Superior temporal gyrus (tissue), 1 donor: ENCODE data around the gene LIMS1.
"Not testable (repeated sequence)": the region's sequence is repeated elsewhere in the genome, so short reads cannot be mapped to it uniquely, and the experiment has no call there.

Experiments used
- DNase-seq: peaks from one replicate; pipeline ENCODE4 v3.0.0-alpha.2; 2016; ENCODE audit errors: extremely low spot score

The LIMS1 gene

GRCh38 chr2:108664089-108664488, 129.8 kb downstream of the LIMS1 start:
- DNase-seq, result not testable (repeated sequence)

- DNase-seq, result not testable (repeated sequence)
Measured at GRCh38 chr2:108664979-108665378, 130.7 kb downstream of the LIMS1 start.

GRCh38 chr2:108665975-108666374, 131.7 kb downstream of the LIMS1 start:
- not testable (repeated sequence) for DNase-seq

- DNase-seq, result not testable (repeated sequence)
Measured at GRCh38 chr2:108667140-108667539, 132.9 kb downstream of the LIMS1 start.

GRCh38 chr2:108670282-108670681, 136.0 kb downstream of the LIMS1 start:
- not testable (repeated sequence) for DNase-seq

- not testable (repeated sequence) for DNase-seq
Measured at GRCh38 chr2:108672200-108672805, 138.0 kb downstream of the LIMS1 start.

GRCh38 chr2:108676522-108676921, 142.3 kb downstream of the LIMS1 start:
- not testable (repeated sequence) for DNase-seq

GRCh38 chr2:108677239-108677744, 143.0 kb downstream of the LIMS1 start:
- not testable (repeated sequence) for DNase-seq

GRCh38 chr2:108678198-108678651, 144.0 kb downstream of the LIMS1 start:
- DNase-seq, result not testable (repeated sequence)

- DNase-seq, result not testable (repeated sequence)
Measured at GRCh38 chr2:108680805-108681204, 146.5 kb downstream of the LIMS1 start.

- DNase-seq, result not testable (repeated sequence)
Measured at GRCh38 chr2:108688818-108689756, 154.8 kb downstream of the LIMS1 start.

GRCh38 chr2:108690001-108690400, 155.7 kb downstream of the LIMS1 start:
- not testable (repeated sequence) for DNase-seq

GRCh38 chr2:108691447-108691846, 157.2 kb downstream of the LIMS1 start:
- DNase-seq, result no peak

- no peak for DNase-seq
Measured at GRCh38 chr2:108701208-108701607, 166.9 kb downstream of the LIMS1 start.

- no peak for DNase-seq
Measured at GRCh38 chr2:108701806-108702205, 167.5 kb downstream of the LIMS1 start.

- DNase-seq, result no peak
Measured at GRCh38 chr2:108704871-108705270, 170.6 kb downstream of the LIMS1 start.

- DNase-seq, result no peak
Measured at GRCh38 chr2:108707300-108707699, 173.0 kb downstream of the LIMS1 start.

GRCh38 chr2:108716971-108717370, 182.7 kb downstream of the LIMS1 start:
- DNase-seq, result not testable (repeated sequence)

- peak; percentile 96 for DNase-seq
Measured at GRCh38 chr2:108719149-108720044, 185.1 kb downstream of the LIMS1 start, which contains the start of gene RANBP2. Gene RANBP2 (plus strand): TSS chr2:108719482. CDS start chr2:108719607, 125 bp downstream.

GRCh38 chr2:108726048-108726447, 191.8 kb downstream of the LIMS1 start:
- not testable (repeated sequence) for DNase-seq

GRCh38 chr2:108734656-108735055, 200.4 kb downstream of the LIMS1 start:
- not testable (repeated sequence) for DNase-seq
